H1 (cell line): ENCODE measurements around the gene NUBPL. TPM values are rescaled to one million over a fixed set of nuclear protein-coding genes. Genes with fewer than 3 reads are reported as not detected.
"Not testable (repeated sequence)": the region's sequence is repeated elsewhere in the genome, so short reads cannot be mapped to it uniquely, and the experiment has no call there.

Source experiments
- CTCF ChIA-PET: fragments of 300-600 bp; sonication (Branson Sonifier 250); formaldehyde crosslinking; loops from one replicate; lab custom pipeline; 2021; ENCODE audit not compliant: partially characterized antibody; lab: Charles Lee
- POLR2A ChIA-PET: fragments of 300-600 bp; sonication (Branson Sonifier 250); formaldehyde crosslinking; loops from one replicate; lab custom pipeline; 2021; ENCODE audit warnings: inconsistent platforms; ENCODE audit not compliant: partially characterized antibody; lab: Charles Lee
- DNase-seq, 2 experiments: peaks; one replicate each; pipeline versions ENCODE4 v3.0.0 to v3.0.0-alpha.2; 2010 to 2022; ENCODE audit warnings: low spot score in 2 of 2, low read depth in 1 of 2, mixed read lengths in 1 of 2
- FAIRE-seq: peaks from 2 replicates; lab custom pipeline; 2011; peaks lifted over from hg19 to GRCh38; lab: Jason Lieb, UNC
- H2AFZ ChIP-seq: 2 replicates; pipeline ENCODE4 v1.8.1; 2012; ENCODE audit warnings: low read length, inconsistent platforms
- H2AK5ac ChIP-seq: 2 replicates; pipeline ENCODE4 v1.6.1; 2013; ENCODE audit warnings: low read depth, low read length
- H2BK120ac ChIP-seq: replicated peaks from 2 replicates; pipeline ENCODE3; 2013; ENCODE audit warnings: low read depth, low read length, inconsistent platforms
- H2BK12ac ChIP-seq: 2 replicates; pipeline ENCODE4 v1.6.1; 2013; ENCODE audit warnings: low read depth, low read length
- H2BK15ac ChIP-seq: 2 replicates; pipeline ENCODE4 v1.6.1; 2013; ENCODE audit warnings: low read length
- H2BK20ac ChIP-seq: 2 replicates; pipeline ENCODE4 v1.6.1; 2013; ENCODE audit warnings: low read length
- H2BK5ac ChIP-seq: 2 replicates; pipeline ENCODE4 v1.6.1; 2013; ENCODE audit warnings: low read depth, low read length
- H3K14ac ChIP-seq: 2 replicates; pipeline ENCODE4 v1.6.1; 2013; ENCODE audit warnings: inconsistent platforms; ENCODE audit not compliant: insufficient read length
- H3K18ac ChIP-seq: 2 replicates; pipeline ENCODE4 v1.6.1; 2013; ENCODE audit warnings: low read length; ENCODE audit errors: extremely low read depth
- H3K23ac ChIP-seq: 2 replicates; pipeline ENCODE4 v1.6.1; 2013; ENCODE audit warnings: inconsistent platforms; ENCODE audit not compliant: insufficient read length
- H3K23me2 ChIP-seq: 2 replicates; pipeline ENCODE4 v1.6.1; 2013; ENCODE audit warnings: low read depth, low read length
- H3K27ac ChIP-seq: 2 replicates; pipeline ENCODE4 v1.6.1; 2011; ENCODE audit warnings: low read depth, low read length, inconsistent platforms
- H3K27me3 ChIP-seq, 4 experiments: replicated peaks in 1 of 4; 1 replicate in 1 of 4; 2 replicates in 3 of 4; pipeline versions ENCODE4 v1.6.1 to v1.8.1; 2011 to 2013; ENCODE audit warnings: low read length in 3 of 4, mild to moderate bottlenecking in 3 of 4, inconsistent platforms in 2 of 4, mixed read lengths in 2 of 4, moderate library complexity in 1 of 4; ENCODE audit not compliant: control insufficient read depth in 3 of 4, insufficient read depth in 3 of 4; ENCODE audit errors: extremely low read depth in 1 of 4
- H3K36me3 ChIP-seq, 4 experiments: 2 replicates each; pipeline versions ENCODE4 v1.6.1 to v1.8.1; 2011 to 2013; ENCODE audit warnings: mild to moderate bottlenecking in 4 of 4, low read length in 3 of 4, moderate library complexity in 2 of 4, control low read depth in 1 of 4, inconsistent platforms in 1 of 4; ENCODE audit not compliant: insufficient read depth in 4 of 4, control insufficient read depth in 2 of 4
- H3K4ac ChIP-seq: replicated peaks from 2 replicates; pipeline ENCODE3; 2013; ENCODE audit warnings: low read length, low read depth, mixed read lengths, inconsistent platforms; ENCODE audit not compliant: insufficient read length
- H3K4me1 ChIP-seq, 4 experiments: replicated peaks in 1 of 4; 1 replicate in 1 of 4; 2 replicates in 3 of 4; pipeline versions ENCODE4 v1.6.1 to v1.8.1; 2011 to 2013; ENCODE audit warnings: low read length in 3 of 4, inconsistent platforms in 2 of 4, mixed read lengths in 1 of 4; ENCODE audit not compliant: insufficient read depth in 4 of 4, control insufficient read depth in 3 of 4
- H3K4me2 ChIP-seq, 2 experiments: 2 replicates each; pipeline versions ENCODE4 v1.6.1 to v1.8.1; 2011 to 2013; ENCODE audit warnings: low read depth in 2 of 2, low read length in 2 of 2, control low read depth in 1 of 2, inconsistent platforms in 1 of 2, mild to moderate bottlenecking in 1 of 2; ENCODE audit not compliant: insufficient read depth in 1 of 2
- H3K4me3 ChIP-seq, 4 experiments: fragments of 200-600, 300-600 bp in 1 of 4; sonication (generic), shearing (Covaris generic), sonication (Bioruptor Twin) in 1 of 4; 2 replicates each; pipeline versions ENCODE4 v1.5.1 to v1.8.1; 2011 to 2016; ENCODE audit warnings: low read length in 4 of 4, low read depth in 3 of 4, control low read depth in 2 of 4, inconsistent platforms in 2 of 4, mild to moderate bottlenecking in 2 of 4, mixed read lengths in 1 of 4, moderate library complexity in 1 of 4; ENCODE audit not compliant: insufficient read depth in 2 of 4; ENCODE audit errors: extremely low read depth in 1 of 4
- H3K56ac ChIP-seq: replicated peaks from 2 replicates; pipeline ENCODE3; 2013; ENCODE audit warnings: low read depth, mild to moderate bottlenecking, mixed read lengths, low read length, inconsistent platforms; ENCODE audit not compliant: insufficient read length
- H3K79me1 ChIP-seq: 2 replicates; pipeline ENCODE4 v1.6.1; 2013; ENCODE audit warnings: low read depth, low read length, control low read depth
- H3K79me2 ChIP-seq, 2 experiments: 2 replicates each; pipeline versions ENCODE4 v1.6.1 to v1.8.1; 2012 to 2013; ENCODE audit warnings: low read length in 2 of 2, mild to moderate bottlenecking in 2 of 2, inconsistent platforms in 1 of 2; ENCODE audit not compliant: insufficient read depth in 2 of 2, control insufficient read depth in 1 of 2
- H3K9ac ChIP-seq, 4 experiments: replicated peaks in 1 of 4; 1 replicate in 1 of 4; 2 replicates in 3 of 4; pipeline versions ENCODE4 v1.6.1 to v1.8.1; 2011 to 2013; ENCODE audit warnings: low read depth in 3 of 4, low read length in 3 of 4, control low read depth in 2 of 4, mild to moderate bottlenecking in 2 of 4, moderate library complexity in 2 of 4, inconsistent platforms in 1 of 4; ENCODE audit errors: extremely low read depth in 1 of 4
- H3K9me3 ChIP-seq, 2 experiments: 2 replicates each; pipeline versions ENCODE4 v1.6.1 to v1.8.1; 2012 to 2013; ENCODE audit warnings: mild to moderate bottlenecking in 2 of 2, moderate library complexity in 2 of 2, control low read depth in 1 of 2, inconsistent platforms in 1 of 2, low read depth in 1 of 2, low read length in 1 of 2, mixed read lengths in 1 of 2; ENCODE audit not compliant: insufficient read depth in 2 of 2
- H4K20me1 ChIP-seq, 2 experiments: replicated peaks in 1 of 2; 2 replicates each; pipeline versions ENCODE3 to v1.8.1; 2011 to 2013; ENCODE audit warnings: inconsistent platforms in 2 of 2, low read length in 2 of 2, mild to moderate bottlenecking in 1 of 2; ENCODE audit not compliant: insufficient read depth in 2 of 2, control insufficient read depth in 1 of 2
- H4K5ac ChIP-seq: 2 replicates; pipeline ENCODE4 v1.6.1; 2013; ENCODE audit warnings: low read length, low read depth, mixed read lengths, inconsistent platforms; ENCODE audit not compliant: insufficient read length
- H4K8ac ChIP-seq: 2 replicates; pipeline ENCODE4 v1.8.0; 2013; ENCODE audit warnings: mild to moderate bottlenecking, moderate library complexity, low read length, inconsistent platforms; ENCODE audit not compliant: insufficient read depth; ENCODE audit errors: extremely low read depth
- H4K91ac ChIP-seq: replicated peaks from 2 replicates; pipeline ENCODE3; 2013; ENCODE audit warnings: low read length, mixed read lengths, inconsistent platforms; ENCODE audit not compliant: insufficient read length
- WGBS, 2 experiments: shearing (Covaris generic) in 1 of 2; methylation state at CpG; one replicate each; pipeline versions ENCODE4 v1.1.6 to v1.1.7; 2013 to 2015; ENCODE audit warnings: low lambda C conversion rate in 2 of 2, mixed read lengths in 2 of 2, inconsistent platforms in 1 of 2, low coverage in 1 of 2, missing lambda C conversion rate in 1 of 2; ENCODE audit not compliant: insufficient replicate concordance in 2 of 2, insufficient coverage in 1 of 2, insufficient read length in 1 of 2; ENCODE audit errors: extremely low coverage in 1 of 2, missing lambda C conversion rate in 1 of 2; 5-methylcytosine and 5-hydroxymethylcytosine counted together
- polyA plus RNA-seq, 7 experiments: library from polyadenylated mRNA; depleted of rRNA in 3 of 7; stranded (reverse) in 5 of 7; unstranded in 2 of 7; fragments of >200 nt in 5 of 7; fragments of 200-250 nt in 2 of 7; gene quantifications; 1 replicate in 5 of 7; 2 replicates in 1 of 7; 4 replicates in 1 of 7; pipeline versions ENCODE4 v1.2.1 to v1.2.3, GENCODE V29; 2011 to 2013; ENCODE audit warnings: missing spikeins in 2 of 7, mixed read lengths in 2 of 7
- total RNA-seq: library from RNA; stranded (reverse); fragmentation: NEBNext Ultra II Directional; extraction: Animal tissue kit (Norgen Biotek cat#: 25700); gene quantifications from 2 replicates; pipeline ENCODE4 v1.2.1, GENCODE V29; 2021

NUBPL gene
- total and polyA plus RNA-seq, 2 of the 8 experiments (the other 6 are each of a cell fraction or from before 2014, with no cell fraction given) = 1.6 to 6.8 TPM

- H3K4me1 ChIP-seq, H3K27ac ChIP-seq, H2BK15ac ChIP-seq, H4K8ac ChIP-seq, H2BK20ac ChIP-seq, H2AFZ ChIP-seq, H3K4ac ChIP-seq, H2BK12ac ChIP-seq, H3K36me3 ChIP-seq, POLR2A ChIA-PET, H3K9me3 ChIP-seq, H3K14ac ChIP-seq, H3K79me1 ChIP-seq, H2BK120ac ChIP-seq, FAIRE-seq, H4K20me1 ChIP-seq, H3K18ac ChIP-seq, H3K9ac ChIP-seq, H3K27me3 ChIP-seq, H3K56ac ChIP-seq, H3K4me3 ChIP-seq, H2BK5ac ChIP-seq, H3K4me2 ChIP-seq, H2AK5ac ChIP-seq, DNase-seq, H3K23ac ChIP-seq, H4K91ac ChIP-seq, H3K23me2 ChIP-seq, H4K5ac ChIP-seq, H3K79me2 ChIP-seq: not testable (repeated sequence)
- 93% methylated on average over 2 of the region's 2 CpGs; no CpG with 5 or more reads in 1 of the 2 experiments for WGBS, 2 experiments
- CTCF ChIA-PET = interaction anchor here (1.1 kb wide), 1 partner anchor 50 kb away, joined by 3 read pairs; no protein-coding TSS in a partner anchor
Measured at GRCh38 chr14:31856003-31856402, 294.8 kb downstream of the NUBPL start.
